ENCODE results near the gene CELSR2. TPM values are rescaled to one million over a fixed set of nuclear protein-coding genes. Genes with fewer than 3 reads are reported as not detected.

CELSR2 gene
- total RNA-seq, 6 experiments from 2014 or later, result 1.2 to 1.7 (median 1.4) TPM

DNA sequence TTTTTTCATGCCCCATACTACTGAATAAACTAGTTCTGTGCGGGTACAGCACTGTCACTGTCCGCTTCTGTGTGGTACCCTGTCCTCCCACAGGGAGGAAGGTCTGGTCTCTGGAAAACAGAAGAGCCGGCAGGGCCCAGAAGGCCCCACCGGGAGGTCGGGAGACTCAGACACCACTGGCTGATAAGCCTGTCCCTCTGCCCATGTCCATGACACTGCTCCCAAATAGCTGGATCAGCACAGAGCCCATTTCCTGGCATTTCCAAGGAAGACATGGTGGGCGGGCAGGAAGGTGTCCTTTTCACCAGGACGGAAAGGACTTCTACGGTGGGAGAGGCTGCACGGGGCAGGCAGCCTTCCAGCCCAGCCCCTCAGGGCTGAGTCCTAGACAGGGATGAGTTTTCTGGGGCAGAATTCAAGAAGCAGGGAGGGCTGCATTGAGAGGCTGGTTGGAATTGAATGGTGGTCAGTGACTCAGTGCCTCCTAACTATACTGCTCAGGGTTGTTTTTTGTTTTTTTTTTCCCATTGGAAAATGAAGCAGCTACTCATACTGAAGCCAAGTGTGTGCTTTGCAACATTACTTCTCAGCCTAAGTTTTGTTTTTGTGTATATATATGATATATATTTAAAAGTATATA is 26.5 kb downstream of the CELSR2 start:
- H3K9me3 Mint-ChIP-seq, result no peaks in the 10 kb centered on the region
- H3K4me1 Mint-ChIP-seq (ENCODE audit: low read depth), result peaks cover 37% of the 10 kb centered on the region
- H3K36me3 Mint-ChIP-seq (ENCODE audit: low read depth), result no peaks in the 10 kb centered on the region
- DNase-seq, result peak; percentile 47
- TF ChIP-seq, protein P1, sequence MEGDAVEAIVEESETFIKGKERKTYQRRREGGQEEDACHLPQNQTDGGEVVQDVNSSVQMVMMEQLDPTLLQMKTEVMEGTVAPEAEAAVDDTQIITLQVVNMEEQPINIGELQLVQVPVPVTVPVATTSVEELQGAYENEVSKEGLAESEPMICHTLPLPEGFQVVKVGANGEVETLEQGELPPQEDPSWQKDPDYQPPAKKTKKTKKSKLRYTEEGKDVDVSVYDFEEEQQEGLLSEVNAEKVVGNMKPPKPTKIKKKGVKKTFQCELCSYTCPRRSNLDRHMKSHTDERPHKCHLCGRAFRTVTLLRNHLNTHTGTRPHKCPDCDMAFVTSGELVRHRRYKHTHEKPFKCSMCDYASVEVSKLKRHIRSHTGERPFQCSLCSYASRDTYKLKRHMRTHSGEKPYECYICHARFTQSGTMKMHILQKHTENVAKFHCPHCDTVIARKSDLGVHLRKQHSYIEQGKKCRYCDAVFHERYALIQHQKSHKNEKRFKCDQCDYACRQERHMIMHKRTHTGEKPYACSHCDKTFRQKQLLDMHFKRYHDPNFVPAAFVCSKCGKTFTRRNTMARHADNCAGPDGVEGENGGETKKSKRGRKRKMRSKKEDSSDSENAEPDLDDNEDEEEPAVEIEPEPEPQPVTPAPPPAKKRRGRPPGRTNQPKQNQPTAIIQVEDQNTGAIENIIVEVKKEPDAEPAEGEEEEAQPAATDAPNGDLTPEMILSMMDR (IDR thresholded peaks at IDR 0.05), result 0 out of 2 replicates have a peak, but pooled peaks have one; percentile 6
- peaks cover 6% of the 10 kb centered on the region; the same call in 1 of the 2 replicates for H3K27me3 Mint-ChIP-seq (ENCODE audit: insufficient read depth)
- H3K27ac Mint-ChIP-seq, result peak overlapping the region; percentile 67
- peak overlapping the region; percentile 80 for H3K4me3 Mint-ChIP-seq

DNA sequence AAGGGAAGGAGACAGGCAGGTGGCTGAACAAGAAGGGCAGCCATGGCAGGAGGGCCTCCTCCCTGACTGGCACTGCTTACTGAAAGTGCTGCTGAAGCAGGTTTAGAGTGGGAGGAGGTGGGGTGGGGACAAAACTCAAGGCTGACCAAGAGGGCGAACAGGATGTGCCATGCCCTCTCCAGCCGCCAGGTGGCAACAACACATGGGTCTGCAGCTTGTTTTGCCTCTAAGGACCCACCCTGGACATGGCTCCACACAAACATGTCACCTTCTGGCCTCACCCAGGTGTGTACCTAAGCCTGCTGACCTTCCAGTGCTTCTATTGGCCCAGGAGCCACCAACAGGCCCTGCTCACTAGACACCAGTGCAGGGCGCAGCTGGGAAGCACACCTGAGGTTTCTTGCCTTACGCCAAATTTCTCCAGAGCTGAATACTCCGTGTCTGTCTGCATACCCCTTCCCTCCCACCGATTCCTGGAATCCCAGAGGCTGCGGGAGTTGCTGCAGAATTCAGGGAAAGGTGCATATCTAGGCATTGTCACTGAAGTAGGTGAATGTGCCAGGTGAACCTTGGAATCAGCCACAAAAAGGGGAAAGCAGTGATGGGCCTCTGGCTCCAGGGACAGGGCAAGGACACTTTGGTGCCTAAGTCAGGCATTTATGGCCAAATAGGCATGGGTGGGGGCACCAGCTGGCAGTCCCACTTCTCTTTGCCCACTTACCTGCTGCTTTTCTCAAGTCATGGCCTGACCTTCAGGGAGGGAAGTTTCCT is 28.3 kb downstream of the CELSR2 start:
- Mint-ChIP-seq H3K4me1 (ENCODE audit: low read depth) (peaks cover 53% of the 10 kb centered on the region), H3K27ac (peak overlapping the region; percentile 71), H3K4me3 (no peak overlapping the region), H3K36me3 (ENCODE audit: low read depth) (peaks cover 10% of the 10 kb centered on the region; the same call in 1 of the 2 replicates), H3K27me3 (ENCODE audit: insufficient read depth) (peaks cover 5% of the 10 kb centered on the region; the same call in 1 of the 2 replicates), H3K9me3 (no peaks in the 10 kb centered on the region)
- TF ChIP-seq, protein P1 (IDR thresholded peaks at IDR 0.05), result peak; percentile 97
- DNase-seq, result peak; percentile 45

DNA sequence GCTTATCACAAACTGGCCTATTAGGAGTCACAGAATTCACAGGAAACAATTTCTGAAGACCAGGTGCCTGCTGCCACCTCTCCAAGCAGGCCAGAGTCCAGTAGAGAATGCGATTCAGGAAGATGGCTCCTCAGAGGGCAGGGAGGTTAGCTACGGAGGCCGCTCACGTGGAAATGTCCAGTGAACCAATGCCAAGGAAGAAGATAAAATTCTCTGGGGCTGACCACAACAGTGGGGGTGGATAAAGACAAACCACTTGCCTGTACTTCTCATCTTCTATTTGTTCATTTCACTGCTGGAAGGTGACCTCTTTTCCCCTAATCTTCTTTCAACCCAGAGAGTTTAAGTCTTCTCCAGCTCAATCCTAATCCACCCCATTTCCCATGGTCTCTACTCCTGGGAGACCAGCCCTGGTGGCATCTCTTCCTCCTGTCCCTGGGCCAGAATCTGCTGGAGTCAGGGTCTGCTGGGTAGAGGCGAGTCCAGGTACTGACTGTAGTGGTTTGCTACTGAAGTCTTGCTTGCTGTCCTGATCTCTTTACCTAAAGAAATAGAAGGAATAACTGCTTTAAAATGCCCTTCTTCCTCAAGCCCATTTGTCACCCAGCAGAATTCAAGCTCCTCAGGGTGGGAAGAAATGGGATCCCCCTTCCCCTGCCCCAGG is 30.4 kb downstream of the CELSR2 start:
- Mint-ChIP-seq H3K4me3 (no peak overlapping the region), H3K27ac (peak overlapping the region; percentile 57; the same call in 1 of the 2 replicates), H3K36me3 (ENCODE audit: low read depth) (peaks cover 10% of the 10 kb centered on the region; the same call in 1 of the 2 replicates), H3K9me3 (no peaks in the 10 kb centered on the region), H3K27me3 (ENCODE audit: insufficient read depth) (peaks cover 6% of the 10 kb centered on the region), H3K4me1 (ENCODE audit: low read depth) (peaks cover 53% of the 10 kb centered on the region)
- DNase-seq, result no peak
- TF ChIP-seq, protein P1 (IDR thresholded peaks at IDR 0.05), result no peak

DNA sequence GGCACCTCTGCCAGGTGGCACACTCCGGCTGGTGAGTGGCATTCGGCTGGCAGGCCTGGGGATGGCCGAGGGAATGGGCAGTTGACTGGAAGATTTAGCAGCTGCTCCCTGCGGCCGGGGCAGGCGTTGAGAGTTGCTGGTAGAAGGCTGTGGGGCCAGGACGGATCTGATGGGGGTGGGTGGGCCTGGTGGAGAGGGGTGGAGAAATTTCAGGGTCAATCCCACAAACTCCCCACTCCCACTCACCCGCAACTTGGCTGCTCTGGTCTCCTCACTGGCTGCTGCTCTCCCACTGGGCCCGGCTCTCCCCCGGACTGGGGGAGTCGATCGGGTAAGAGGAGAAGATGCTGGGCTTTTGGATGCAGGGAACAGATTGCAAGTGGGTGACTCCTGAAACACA is 31.5 kb downstream of the CELSR2 start:
- H3K9me3 Mint-ChIP-seq, result no peaks in the 10 kb centered on the region
- peaks cover 47% of the 10 kb centered on the region for H3K4me1 Mint-ChIP-seq (ENCODE audit: low read depth)
- H3K27me3 Mint-ChIP-seq (ENCODE audit: insufficient read depth), result peaks cover 6% of the 10 kb centered on the region
- H3K4me3 Mint-ChIP-seq, result peak overlapping the region; percentile 94
- TF ChIP-seq, protein P1 (IDR thresholded peaks at IDR 0.05), result no peak
- no peak for DNase-seq
- H3K27ac Mint-ChIP-seq, result no peak overlapping the region
- H3K36me3 Mint-ChIP-seq (ENCODE audit: low read depth), result peaks cover 10% of the 10 kb centered on the region; the same call in 1 of the 2 replicates

DNA sequence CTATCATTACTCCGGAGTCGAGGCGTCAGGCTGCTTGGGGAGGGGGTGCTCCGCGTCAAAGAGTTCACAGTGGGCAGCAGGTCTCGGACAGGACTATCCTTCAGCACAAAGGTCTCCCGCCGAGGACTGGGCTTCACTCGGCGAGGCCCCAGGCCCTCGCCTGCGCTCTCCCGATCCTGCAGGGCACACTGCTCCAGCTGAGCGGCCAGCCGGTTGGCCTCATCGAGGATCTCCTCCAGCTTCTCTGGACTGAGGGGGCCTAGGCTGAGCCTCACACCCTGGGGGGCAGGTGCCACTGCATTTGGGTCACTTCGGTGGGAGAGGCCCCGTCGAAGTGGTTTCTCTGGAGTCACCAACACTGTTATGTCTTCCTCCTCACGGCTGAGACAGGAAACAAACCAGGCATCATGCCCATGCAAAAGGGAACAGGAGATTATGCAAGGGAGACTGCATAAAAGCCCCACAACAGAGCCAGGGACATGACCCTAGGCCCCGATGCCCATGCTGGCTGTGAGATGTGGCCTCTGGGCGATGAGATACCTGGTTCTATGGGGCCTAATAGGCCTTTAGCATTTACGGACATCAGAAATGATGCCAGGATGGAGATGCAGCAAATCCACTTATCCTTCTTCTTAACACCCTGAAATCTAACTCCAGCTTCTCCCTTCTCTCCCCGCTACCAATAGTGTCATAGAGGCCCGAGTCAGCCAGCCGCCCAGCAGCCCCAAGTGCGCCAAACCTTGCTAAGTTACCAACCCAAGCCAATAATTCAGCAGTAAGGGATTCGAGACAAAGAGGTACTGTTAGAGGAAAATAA is 32.5 kb downstream of the CELSR2 start:
- Mint-ChIP-seq H3K27me3 (ENCODE audit: insufficient read depth) (peaks cover 4% of the 10 kb centered on the region), H3K4me3 (peak overlapping the region; percentile 94), H3K36me3 (ENCODE audit: low read depth) (peaks cover 10% of the 10 kb centered on the region; the same call in 1 of the 2 replicates), H3K4me1 (ENCODE audit: low read depth) (peaks cover 39% of the 10 kb centered on the region), H3K9me3 (no peaks in the 10 kb centered on the region), H3K27ac (peak overlapping the region; percentile 84)
- DNase-seq, result no peak
- TF ChIP-seq, protein P1 (IDR thresholded peaks at IDR 0.05), result no peak

Data from HFFc6 (cell line).